NCI-H2029 treated with DMSO at 0.1 percent for 48 hours (cell line): ENCODE measurements around the gene RUNX1.
A peak's percentile ranks its signal among the peaks of the same experiment; 100 is the strongest.
"Not testable (repeated sequence)": the region's sequence is repeated elsewhere in the genome, so short reads cannot be mapped to it uniquely, and the experiment has no call there.

Experiments used
- DNase-seq: peaks from one replicate; lab custom pipeline; 2025; lab: John Stamatoyannopoulos, UW

The RUNX1 gene

GRCh38 chr21:35016517-35017188 is 32.4 kb downstream of the RUNX1 start:
- DNase-seq: no peak

GRCh38 chr21:35016071-35016470 is 33.0 kb downstream of the RUNX1 start:
- no peak for DNase-seq

- no peak for DNase-seq
These were observed 33.6 kb downstream of the RUNX1 start for GRCh38 chr21:35015435-35016024.

- no peak for DNase-seq
These were observed 34.6 kb downstream of the RUNX1 start for GRCh38 chr21:35014302-35015041.

- no peak for DNase-seq
These were observed 37.4 kb downstream of the RUNX1 start for GRCh38 chr21:35011681-35012080.

GRCh38 chr21:35010447-35010846 is 38.7 kb downstream of the RUNX1 start:
- no peak for DNase-seq

GRCh38 chr21:35007348-35007747 is 41.8 kb downstream of the RUNX1 start:
- DNase-seq: no peak

GRCh38 chr21:35006771-35007170 is 42.3 kb downstream of the RUNX1 start:
- DNase-seq: no peak

GRCh38 chr21:35006248-35006647 is 42.9 kb downstream of the RUNX1 start:
- DNase-seq: no peak

- DNase-seq: peak; percentile 50
These were observed 43.4 kb downstream of the RUNX1 start for GRCh38 chr21:35005560-35006224.

GRCh38 chr21:35005077-35005476 is 44.0 kb downstream of the RUNX1 start:
- DNase-seq: no peak

- DNase-seq: no peak
These were observed 44.8 kb downstream of the RUNX1 start for GRCh38 chr21:35004314-35004713.

- no peak for DNase-seq
These were observed 46.0 kb downstream of the RUNX1 start for GRCh38 chr21:35002879-35003722.

GRCh38 chr21:34999397-34999941 is 49.6 kb downstream of the RUNX1 start:
- no peak for DNase-seq

- DNase-seq: no peak
These were observed 50.9 kb downstream of the RUNX1 start for GRCh38 chr21:34998176-34998575.

- DNase-seq: no peak
These were observed 51.8 kb downstream of the RUNX1 start for GRCh38 chr21:34997294-34997693.

- DNase-seq: no peak
These were observed 52.6 kb downstream of the RUNX1 start for GRCh38 chr21:34996304-34997101.

GRCh38 chr21:34995979-34996303 is 53.2 kb downstream of the RUNX1 start:
- DNase-seq: no peak

- DNase-seq: no peak
These were observed 54.1 kb downstream of the RUNX1 start for GRCh38 chr21:34994766-34995631.

GRCh38 chr21:34993521-34993921 is 55.6 kb downstream of the RUNX1 start:
- not testable (repeated sequence) for DNase-seq
